Ovary (tissue), 3 donors: Measurements from ENCODE around the gene H6PD.

Experiments
- CTCF ChIP-seq, 3 donors: fragments of 450-650 bp in 2 of 3; fragments of 200-600 bp in 1 of 3; IDR thresholded peaks; one replicate each; pipeline versions ENCODE4 v1.5.1 to v1.8.0; 2016 to 2022; ENCODE audit warnings: antibody characterized with exemption in 3 of 3, mild to moderate bottlenecking in 1 of 3
- POLR2A ChIP-seq: fragments of 450-650 bp; IDR thresholded peaks from one replicate; pipeline ENCODE4 v1.6.1; 2017; ENCODE audit warnings: antibody characterized with exemption, mild to moderate bottlenecking, moderate library complexity
- donor health status: DM: no; HTN: no; CAD: no.

DNA sequence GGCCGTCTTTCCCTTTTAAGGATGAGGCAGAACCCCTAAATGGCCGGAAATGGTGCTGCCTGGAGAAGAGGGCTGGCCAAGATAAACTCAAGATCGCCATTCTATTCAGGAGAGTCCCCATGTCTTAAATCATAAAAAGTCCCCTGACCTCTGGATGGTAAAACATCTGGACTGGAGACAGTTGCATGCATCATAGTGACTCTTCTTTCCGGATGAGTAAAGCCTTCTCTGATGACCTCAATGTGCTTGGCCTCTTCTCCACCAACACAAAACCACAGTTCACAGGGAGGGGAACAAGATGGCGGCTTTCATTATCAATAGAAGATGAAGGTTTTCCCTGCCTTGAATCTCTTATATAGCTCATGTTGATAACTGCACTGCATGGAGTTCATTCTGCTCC is 27.5 kb upstream of the H6PD start:
- TF ChIP-seq CTCF (IDR thresholded peaks at IDR 0.05) (no peak), POLR2A (no peak)
